ENCODE measurements around the gene FHIP1B. TPM values are rescaled to one million over a fixed set of nuclear protein-coding genes. Genes with fewer than 3 reads are reported as not detected.

FHIP1B gene
- total and polyA plus RNA-seq, 8 donors, result 17.0 to 324 (median 35.7) TPM

DNA sequence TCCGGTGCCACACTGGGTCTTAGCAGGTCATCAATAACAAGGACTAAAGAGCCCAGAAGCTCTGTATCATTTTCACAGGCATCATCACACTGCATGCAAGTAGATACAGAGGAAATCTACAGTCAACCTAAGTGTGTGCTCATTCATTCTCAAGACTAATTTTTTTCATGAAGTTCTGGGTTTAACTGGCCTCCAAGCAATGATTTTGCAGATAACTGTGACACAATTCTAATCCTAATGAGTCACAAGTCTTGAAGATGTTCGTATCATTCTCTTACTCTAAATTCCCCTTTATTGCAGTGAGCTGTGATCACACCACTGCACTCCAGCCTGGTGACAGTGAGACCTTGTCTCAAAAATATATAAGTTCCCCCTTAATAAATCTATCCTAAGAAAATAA is 33.0 kb downstream of the FHIP1B start:
- no peak for DNase-seq
- no peak for TF ChIP-seq EP300 (IDR thresholded peaks at IDR 0.05)
- intact Hi-C loops (cut with DNase I; ENCODE audit: low total_unique reads), result no loop called here
- H3K4me3 ChIP-seq, result no peak overlapping the region
- no peaks in the 10 kb centered on the region for H3K9me3 ChIP-seq
- 64 to 85% (median 74%) methylated on average over 2 of the region's 2 CpGs for WGBS, 5 donors
- no peaks in the 10 kb centered on the region for H3K27me3 ChIP-seq
- no peaks in the 10 kb centered on the region for H3K4me1 ChIP-seq
- peak overlapping the region in 2 of 5 donors; percentile 53 to 71 for H3K27ac ChIP-seq
- H3K36me3 ChIP-seq, result peaks cover 0 to 31% (median 16%) of the 10 kb centered on the region in 4 donors

DNA sequence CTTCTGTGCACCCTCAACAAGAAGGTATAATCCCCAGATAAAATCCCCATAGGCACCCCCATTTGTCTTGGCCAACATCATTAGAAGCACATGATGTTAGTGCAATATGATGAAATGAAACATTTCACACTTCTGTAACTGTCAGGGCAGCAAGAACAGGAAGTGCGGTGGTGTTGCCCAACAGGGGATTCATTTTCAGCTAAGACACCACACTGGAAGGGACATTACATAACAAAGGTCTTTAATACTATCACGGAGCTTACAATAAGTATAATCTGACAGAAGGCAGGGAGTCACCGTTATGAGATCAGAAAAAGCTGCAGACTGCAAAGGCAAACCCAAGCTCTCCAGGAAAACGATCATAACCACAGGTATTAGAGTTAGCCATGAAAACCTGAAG is 33.5 kb downstream of the FHIP1B start:
- Histone ChIP-seq H3K4me1 (no peaks in the 10 kb centered on the region), H3K36me3 (peaks cover 0 to 26% (median 13%) of the 10 kb centered on the region in 4 donors), H3K27ac (peak overlapping the region in 2 of 5 donors; percentile 53 to 71), H3K27me3 (no peaks in the 10 kb centered on the region), H3K9me3 (no peaks in the 10 kb centered on the region), H3K4me3 (no peak overlapping the region)
- 73 to 81% (median 74%) methylated on average over 4 of the region's 4 CpGs for WGBS, 5 donors
- TF ChIP-seq, protein P1, sequence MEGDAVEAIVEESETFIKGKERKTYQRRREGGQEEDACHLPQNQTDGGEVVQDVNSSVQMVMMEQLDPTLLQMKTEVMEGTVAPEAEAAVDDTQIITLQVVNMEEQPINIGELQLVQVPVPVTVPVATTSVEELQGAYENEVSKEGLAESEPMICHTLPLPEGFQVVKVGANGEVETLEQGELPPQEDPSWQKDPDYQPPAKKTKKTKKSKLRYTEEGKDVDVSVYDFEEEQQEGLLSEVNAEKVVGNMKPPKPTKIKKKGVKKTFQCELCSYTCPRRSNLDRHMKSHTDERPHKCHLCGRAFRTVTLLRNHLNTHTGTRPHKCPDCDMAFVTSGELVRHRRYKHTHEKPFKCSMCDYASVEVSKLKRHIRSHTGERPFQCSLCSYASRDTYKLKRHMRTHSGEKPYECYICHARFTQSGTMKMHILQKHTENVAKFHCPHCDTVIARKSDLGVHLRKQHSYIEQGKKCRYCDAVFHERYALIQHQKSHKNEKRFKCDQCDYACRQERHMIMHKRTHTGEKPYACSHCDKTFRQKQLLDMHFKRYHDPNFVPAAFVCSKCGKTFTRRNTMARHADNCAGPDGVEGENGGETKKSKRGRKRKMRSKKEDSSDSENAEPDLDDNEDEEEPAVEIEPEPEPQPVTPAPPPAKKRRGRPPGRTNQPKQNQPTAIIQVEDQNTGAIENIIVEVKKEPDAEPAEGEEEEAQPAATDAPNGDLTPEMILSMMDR (IDR thresholded peaks at IDR 0.05), result no peak
- TF ChIP-seq POLR2AphosphoS5 (IDR thresholded peaks at IDR 0.05), result peak in 1 of 3 donors; percentile 30
- DNase-seq, result peak; percentile 29 to 47
- intact Hi-C loops (cut with DNase I; ENCODE audit: low total_unique reads), result no loop called here

DNA sequence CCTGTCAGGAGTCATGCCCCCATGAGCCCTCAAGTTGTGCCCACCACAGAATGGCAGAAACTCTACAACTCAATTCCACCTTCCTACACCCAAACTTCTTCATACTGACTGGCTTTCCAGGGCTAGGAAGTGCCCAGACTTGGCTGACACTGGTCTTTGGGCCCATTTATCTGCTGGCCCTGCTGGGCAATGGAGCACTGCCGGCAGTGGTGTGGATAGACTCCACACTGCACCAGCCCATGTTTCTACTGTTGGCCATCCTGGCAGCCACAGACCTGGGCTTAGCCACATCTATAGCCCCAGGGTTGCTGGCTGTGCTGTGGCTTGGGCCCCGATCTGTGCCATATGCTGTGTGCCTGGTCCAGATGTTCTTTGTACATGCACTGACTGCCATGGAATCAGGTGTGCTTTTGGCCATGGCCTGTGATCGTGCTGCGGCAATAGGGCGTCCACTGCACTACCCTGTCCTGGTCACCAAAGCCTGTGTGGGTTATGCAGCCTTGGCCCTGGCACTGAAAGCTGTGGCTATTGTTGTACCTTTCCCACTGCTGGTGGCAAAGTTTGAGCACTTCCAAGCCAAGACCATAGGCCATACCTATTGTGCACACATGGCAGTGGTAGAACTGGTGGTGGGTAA is 35.1 kb downstream of the FHIP1B start, which contains the start of gene OR52W1:
TSS of gene OR52W1 (plus strand) at position 51 of the 637 bp plus-strand sequence. CDS start at position 51, 0 bp downstream.
- Histone ChIP-seq H3K27ac (no peak within 1 kb of the TSS), H3K4me1 (no peaks in the 10 kb centered on the region), H3K4me3 (no peak within 1 kb of the TSS), H3K9me3 (no peaks in the 10 kb centered on the region), H3K36me3 (peaks cover 0 to 9% (median 2%) of the 10 kb centered on the region in 4 donors), H3K27me3 (no peaks in the 10 kb centered on the region)
- WGBS, 5 donors, result 95 to 100% (median 98%) methylated on average over 5 of the region's 5 CpGs
- intact Hi-C loops (cut with DNase I; ENCODE audit: low total_unique reads), result no loop called here
- TF ChIP-seq POLR2AphosphoS5 (IDR thresholded peaks at IDR 0.05), result no peak
- no peak for TF ChIP-seq POLR2A (IDR thresholded peaks at IDR 0.05)
- TF ChIP-seq, protein P1 (IDR thresholded peaks at IDR 0.05), result no peak
- no peak for TF ChIP-seq EP300 (IDR thresholded peaks at IDR 0.05)
- DNase-seq, result no peak

DNA sequence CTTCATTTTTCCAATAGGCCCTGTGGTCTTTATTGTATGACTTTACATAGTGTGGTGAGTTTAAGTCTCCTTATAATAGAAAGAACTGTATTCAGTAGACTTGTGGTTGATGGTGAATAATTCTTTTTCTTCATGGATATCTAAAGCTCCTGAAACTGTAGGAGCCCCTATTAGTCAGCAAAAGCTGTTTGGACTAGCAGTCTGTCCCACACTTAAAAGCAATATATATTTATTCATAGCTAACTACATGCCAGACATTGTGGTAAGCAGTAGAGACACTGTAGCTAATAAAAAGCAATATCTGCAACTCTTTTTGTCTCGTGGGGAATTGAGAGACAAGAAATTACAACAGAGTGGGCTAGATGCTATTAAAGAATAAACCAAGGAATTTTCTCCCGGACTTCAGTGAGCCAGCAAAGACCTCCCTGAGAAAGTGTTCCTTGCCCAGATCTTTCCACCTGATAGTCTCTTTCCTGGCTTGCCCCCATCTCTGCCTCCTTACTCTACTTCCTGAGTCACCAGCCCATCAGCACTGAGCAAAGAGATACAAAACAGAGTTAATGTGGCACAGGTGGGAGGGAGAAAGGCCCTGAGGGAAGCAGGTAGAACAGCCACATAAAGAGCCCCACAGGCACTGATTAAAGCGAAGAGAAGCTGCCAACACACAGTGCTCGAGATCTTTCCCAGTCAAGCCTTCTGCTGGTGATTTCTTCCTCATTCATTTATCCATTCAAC is 36.8 kb downstream of the FHIP1B start:
- H3K27me3 ChIP-seq, result no peaks in the 10 kb centered on the region
- no peaks in the 10 kb centered on the region for H3K4me1 ChIP-seq
- H3K27ac ChIP-seq, result no peak overlapping the region
- intact Hi-C loops (cut with DNase I; ENCODE audit: low total_unique reads), result no loop called here
- no peak overlapping the region for H3K4me3 ChIP-seq
- 79 to 89% (median 82%) methylated on average over 4 of the region's 4 CpGs for WGBS, 5 donors
- TF ChIP-seq EP300 (IDR thresholded peaks at IDR 0.05) (no peak), POLR2AphosphoS5 (IDR thresholded peaks at IDR 0.05) (no peak), POLR2A (IDR thresholded peaks at IDR 0.05) (no peak)
- TF ChIP-seq, protein P1 (IDR thresholded peaks at IDR 0.05), result no peak
- no peaks in the 10 kb centered on the region for H3K36me3 ChIP-seq
- DNase-seq, result no peak
- H3K9me3 ChIP-seq, result no peaks in the 10 kb centered on the region

DNA sequence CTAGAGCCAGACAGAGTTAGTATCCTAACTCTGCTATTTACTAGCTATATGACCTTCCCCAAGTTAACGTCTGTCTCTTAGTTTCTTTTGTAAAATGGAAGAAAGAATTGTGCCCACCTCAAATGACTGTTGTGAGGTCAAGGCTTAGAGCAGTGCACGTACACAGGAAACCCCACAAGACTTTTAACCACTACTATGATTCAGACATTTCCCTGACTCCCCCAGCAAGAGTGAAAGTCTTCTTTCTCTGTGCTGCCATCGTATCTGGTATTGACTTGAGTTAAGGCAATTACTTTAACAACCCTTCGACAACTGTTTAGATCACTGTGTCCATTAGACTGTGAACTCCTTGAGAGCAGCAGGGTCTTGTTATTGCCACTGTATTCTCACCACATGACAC is 38.0 kb downstream of the FHIP1B start:
- Histone ChIP-seq H3K27me3 (no peaks in the 10 kb centered on the region), H3K9me3 (no peaks in the 10 kb centered on the region), H3K4me3 (no peak overlapping the region), H3K36me3 (no peaks in the 10 kb centered on the region), H3K4me1 (no peaks in the 10 kb centered on the region), H3K27ac (no peak overlapping the region)
- DNase-seq, result no peak
- TF ChIP-seq, protein P1 (IDR thresholded peaks at IDR 0.05), result no peak
- TF ChIP-seq POLR2A (IDR thresholded peaks at IDR 0.05), result no peak
- no peak for TF ChIP-seq POLR2AphosphoS5 (IDR thresholded peaks at IDR 0.05)
- no peak for TF ChIP-seq EP300 (IDR thresholded peaks at IDR 0.05)
- WGBS, 5 donors, result 52 to 59% (median 54%) methylated on average over 4 of the region's 4 CpGs
- intact Hi-C loops (cut with DNase I; ENCODE audit: low total_unique reads), result no loop called here
